ENCODE measurements around the gene GPSM1. TPM values are rescaled to one million over a fixed set of nuclear protein-coding genes. Genes with fewer than 3 reads are reported as not detected.

Gene GPSM1
- total and polyA plus RNA-seq, 7 donors: 2.3 to 16.1 (median 5.0) TPM

- H3K27me3 ChIP-seq: no peaks in the 10 kb centered on the region
- H3K27ac ChIP-seq: no peak overlapping the region
- H3K4me3 ChIP-seq: no peak overlapping the region
- intact Hi-C loops (cut with DNase I): no loop called here
- DNase-seq: no peak
- no peaks in the 10 kb centered on the region for H3K36me3 ChIP-seq
- no peak for TF ChIP-seq POLR2A (IDR thresholded peaks at IDR 0.05)
- TF ChIP-seq, protein P1, sequence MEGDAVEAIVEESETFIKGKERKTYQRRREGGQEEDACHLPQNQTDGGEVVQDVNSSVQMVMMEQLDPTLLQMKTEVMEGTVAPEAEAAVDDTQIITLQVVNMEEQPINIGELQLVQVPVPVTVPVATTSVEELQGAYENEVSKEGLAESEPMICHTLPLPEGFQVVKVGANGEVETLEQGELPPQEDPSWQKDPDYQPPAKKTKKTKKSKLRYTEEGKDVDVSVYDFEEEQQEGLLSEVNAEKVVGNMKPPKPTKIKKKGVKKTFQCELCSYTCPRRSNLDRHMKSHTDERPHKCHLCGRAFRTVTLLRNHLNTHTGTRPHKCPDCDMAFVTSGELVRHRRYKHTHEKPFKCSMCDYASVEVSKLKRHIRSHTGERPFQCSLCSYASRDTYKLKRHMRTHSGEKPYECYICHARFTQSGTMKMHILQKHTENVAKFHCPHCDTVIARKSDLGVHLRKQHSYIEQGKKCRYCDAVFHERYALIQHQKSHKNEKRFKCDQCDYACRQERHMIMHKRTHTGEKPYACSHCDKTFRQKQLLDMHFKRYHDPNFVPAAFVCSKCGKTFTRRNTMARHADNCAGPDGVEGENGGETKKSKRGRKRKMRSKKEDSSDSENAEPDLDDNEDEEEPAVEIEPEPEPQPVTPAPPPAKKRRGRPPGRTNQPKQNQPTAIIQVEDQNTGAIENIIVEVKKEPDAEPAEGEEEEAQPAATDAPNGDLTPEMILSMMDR (IDR thresholded peaks at IDR 0.05): no peak
- no peak for TF ChIP-seq POLR2AphosphoS5 (IDR thresholded peaks at IDR 0.05)
- no peak for TF ChIP-seq EP300 (IDR thresholded peaks at IDR 0.05)
- no peaks in the 10 kb centered on the region for H3K9me3 ChIP-seq
- peaks cover 0 to 8% (median 0%) of the 10 kb centered on the region in 4 donors for H3K4me1 ChIP-seq
- WGBS, 2 donors: 86 to 92% methylated on average over 21 of the region's 21 CpGs
Observed at GRCh38 chr9:136372006-136372405, 44.7 kb downstream of the GPSM1 start.

- no peaks in the 10 kb centered on the region for H3K9me3 ChIP-seq
- no peaks in the 10 kb centered on the region for H3K36me3 ChIP-seq
- no peaks in the 10 kb centered on the region for H3K27me3 ChIP-seq
- peak; percentile 82 for DNase-seq
- TF ChIP-seq POLR2AphosphoS5 (IDR thresholded peaks at IDR 0.05): peak in 1 of 4 donors; percentile 9
- TF ChIP-seq EP300 (IDR thresholded peaks at IDR 0.05): no peak
- H3K4me1 ChIP-seq: peaks cover 0 to 8% (median 0%) of the 10 kb centered on the region in 4 donors
- intact Hi-C loops (cut with DNase I): no loop called here
- 11 to 13% methylated on average over 21 of the region's 21 CpGs for WGBS, 2 donors
- H3K4me3 ChIP-seq: peak overlapping the region in 2 of 4 donors; percentile 22 to 25
- H3K27ac ChIP-seq: peak overlapping the region in 1 of 4 donors; percentile 15
Observed at GRCh38 chr9:136372561-136373299, 45.4 kb downstream of the GPSM1 start.

GRCh38 chr9:136373300-136374182, 46.2 kb downstream of the GPSM1 start, which contains the start of gene CARD9:
CARD9 (minus strand) TSS chr9:136373669; CDS start chr9:136372078, 1,591 bp downstream.
- peaks cover 0 to 8% (median 0%) of the 10 kb centered on the region in 4 donors for H3K4me1 ChIP-seq
- H3K36me3 ChIP-seq: peaks cover 0 to 3% (median 0%) of the 10 kb centered on the region in 4 donors
- intact Hi-C loops (cut with DNase I): no loop called here
- no peaks in the 10 kb centered on the region for H3K27me3 ChIP-seq
- peak; percentile 77 for DNase-seq
- H3K9me3 ChIP-seq: no peaks in the 10 kb centered on the region
- H3K27ac ChIP-seq: peak within 1 kb of the TSS in 1 of 4 donors; percentile 15
- WGBS, 2 donors: 62 to 71% methylated on average over 27 of the region's 27 CpGs
- H3K4me3 ChIP-seq: peak within 1 kb of the TSS in 2 of 4 donors; percentile 22 to 25
- no peak for TF ChIP-seq EP300 (IDR thresholded peaks at IDR 0.05)
- TF ChIP-seq POLR2AphosphoS5 (IDR thresholded peaks at IDR 0.05): no peak
- TF ChIP-seq, protein P1 (IDR thresholded peaks at IDR 0.05): no peak
- no peak for TF ChIP-seq POLR2A (IDR thresholded peaks at IDR 0.05)

GRCh38 chr9:136374183-136374575, 46.8 kb downstream of the GPSM1 start:
- H3K36me3 ChIP-seq: peaks cover 0 to 10% (median 0%) of the 10 kb centered on the region in 4 donors
- DNase-seq: no peak
- no peaks in the 10 kb centered on the region for H3K9me3 ChIP-seq
- no peak overlapping the region for H3K4me3 ChIP-seq
- peaks cover 0 to 8% (median 0%) of the 10 kb centered on the region in 4 donors for H3K4me1 ChIP-seq
- no peaks in the 10 kb centered on the region for H3K27me3 ChIP-seq
- intact Hi-C loops (cut with DNase I): no loop called here
- TF ChIP-seq POLR2AphosphoS5 (IDR thresholded peaks at IDR 0.05) (no peak), POLR2A (IDR thresholded peaks at IDR 0.05) (no peak), EP300 (IDR thresholded peaks at IDR 0.05) (no peak)
- TF ChIP-seq, protein P1 (IDR thresholded peaks at IDR 0.05): no peak
- H3K27ac ChIP-seq: no peak overlapping the region
- WGBS, 2 donors: 82 to 91% methylated on average over 14 of the region's 14 CpGs

GRCh38 chr9:136375096-136375495, 47.8 kb downstream of the GPSM1 start:
- TF ChIP-seq POLR2A (IDR thresholded peaks at IDR 0.05) (no peak), EP300 (IDR thresholded peaks at IDR 0.05) (no peak), POLR2AphosphoS5 (IDR thresholded peaks at IDR 0.05) (no peak)
- TF ChIP-seq, protein P1 (IDR thresholded peaks at IDR 0.05): no peak
- intact Hi-C loops (cut with DNase I): no loop called here
- Histone ChIP-seq H3K4me1 (peaks cover 0 to 8% (median 0%) of the 10 kb centered on the region in 4 donors), H3K27me3 (no peaks in the 10 kb centered on the region), H3K27ac (no peak overlapping the region), H3K36me3 (peaks cover 0 to 19% (median 0%) of the 10 kb centered on the region in 4 donors), H3K9me3 (no peaks in the 10 kb centered on the region), H3K4me3 (no peak overlapping the region)
- DNase-seq: no peak
- 95% methylated on average over 12 of the region's 12 CpGs for WGBS, 2 donors

Measured in sigmoid colon (tissue), 7 donors.